HCT116 (cell line): ENCODE data around the gene TOP1. TPM values are rescaled to one million over a fixed set of nuclear protein-coding genes. Genes with fewer than 3 reads are reported as not detected.

ENCODE experiments used
- ATAC-seq: fragments of 200-7000 bp; cut with Tn5 transposase; 2 replicates; pipeline ENCODE4 v1.9.1; 2020; ENCODE audit warnings: mild to moderate bottlenecking, moderate library complexity
- BruUV-seq: library from RNA; stranded (reverse); fragments of 400-500 nt; replicated peaks from 2 replicates; lab custom pipeline; 2021; lab: Mats Ljungman, UMichigan
- CTCF ChIA-PET: fragments of 300-600 bp; sonication (Branson Sonifier 250); formaldehyde crosslinking; loops from one replicate; lab custom pipeline; 2021; ENCODE audit warnings: antibody characterized with exemption; lab: Charles Lee
- POLR2A ChIA-PET: fragments of 300-600, 350-600 bp; sonication (Branson Sonifier 250); formaldehyde crosslinking; loops from one replicate; lab custom pipeline; 2021; ENCODE audit warnings: antibody characterized with exemption; lab: Charles Lee
- RAD21 ChIA-PET, 2 experiments: fragments of 300-600 bp; sonication (Branson Sonifier 250); formaldehyde crosslinking; loops; one replicate each; lab custom pipeline; 2023; ENCODE audit warnings: low total read pairs in 2 of 2; ENCODE audit not compliant: uncharacterized antibody in 2 of 2, unreplicated experiment in 2 of 2, low non-redundant PET in 1 of 2; lab: Charles Lee
- DNase-seq: peaks from one replicate; pipeline ENCODE4 v3.0.0-alpha.2; 2010; ENCODE audit warnings: low read depth, low spot score
- H2AFZ ChIP-seq: fragments of 200-600 bp; shearing (Covaris generic), sonication (generic); 2 replicates; pipeline ENCODE4 v1.6.1; 2017; ENCODE audit warnings: low read depth, mixed run types, mixed read lengths, antibody characterized with exemption, low read length; ENCODE audit not compliant: poor library complexity, severe bottlenecking
- H3K27ac ChIP-seq: 2 replicates; pipeline ENCODE4 v1.5.1; 2012; ENCODE audit warnings: low read depth, low read length
- H3K27me3 ChIP-seq: fragments of 200-600 bp; sonication (generic); 2 replicates; pipeline ENCODE4 v1.6.1; 2016; ENCODE audit warnings: mixed run types, low read length, mixed read lengths; ENCODE audit not compliant: insufficient read depth
- H3K36me3 ChIP-seq, 2 experiments: fragments of 200-500 bp in 1 of 2; fragments of 200-600 bp in 1 of 2; sonication (Bioruptor generic) in 1 of 2; sonication (generic) in 1 of 2; 2 replicates each; pipeline versions ENCODE4 v1.5.1 to v1.6.1; 2014 to 2016; ENCODE audit warnings: low read length in 2 of 2, inconsistent platforms in 1 of 2, mixed read lengths in 1 of 2, mixed run types in 1 of 2; ENCODE audit not compliant: insufficient read depth in 2 of 2, control insufficient read depth in 1 of 2
- H3K4me1 ChIP-seq, 2 experiments: fragments of 200-600 bp in 1 of 2; sonication (generic) in 1 of 2; 2 replicates each; pipeline versions ENCODE4 v1.5.1 to v1.6.1; 2012 to 2017; ENCODE audit warnings: low read length in 2 of 2, inconsistent platforms in 1 of 2, mild to moderate bottlenecking in 1 of 2, mixed read lengths in 1 of 2, mixed run types in 1 of 2, moderate library complexity in 1 of 2; ENCODE audit not compliant: insufficient read depth in 2 of 2, control insufficient read depth in 1 of 2
- H3K4me2 ChIP-seq: fragments of 200-600 bp; sonication (generic); 2 replicates; pipeline ENCODE4 v1.6.1; 2017; ENCODE audit warnings: mixed run types, low read length, mixed read lengths
- H3K4me3 ChIP-seq, 2 experiments: fragments of 200-600 bp in 1 of 2; sonication (generic) in 1 of 2; replicated peaks in 1 of 2; 2 replicates each; pipeline ENCODE4 v1.5.1; 2011 to 2016; ENCODE audit warnings: low read length in 2 of 2, control low read depth in 1 of 2, low read depth in 1 of 2, mild to moderate bottlenecking in 1 of 2, mixed read lengths in 1 of 2, mixed run types in 1 of 2
- H3K79me2 ChIP-seq: fragments of 200-600 bp; sonication (generic); 2 replicates; pipeline ENCODE4 v1.6.1; 2017; ENCODE audit warnings: mild to moderate bottlenecking, mixed run types, low read length, moderate library complexity, mixed read lengths; ENCODE audit not compliant: insufficient read depth
- H3K9ac ChIP-seq: fragments of 200-600 bp; sonication (generic); 2 replicates; pipeline ENCODE4 v1.6.1; 2016; ENCODE audit warnings: low read length, mixed read lengths
- H3K9me2 ChIP-seq: fragments of 200-600 bp; sonication (generic), shearing (Covaris generic); 2 replicates; pipeline ENCODE4 v1.6.1; 2017; ENCODE audit warnings: mixed run types, mild to moderate bottlenecking, moderate library complexity; ENCODE audit not compliant: insufficient read depth
- H3K9me3 ChIP-seq, 2 experiments: fragments of 200-500 bp in 1 of 2; fragments of 200-600 bp in 1 of 2; sonication (Bioruptor generic) in 1 of 2; sonication (generic) in 1 of 2; 2 replicates each; pipeline ENCODE4 v1.6.1; 2014 to 2017; ENCODE audit warnings: low read length in 2 of 2, mixed read lengths in 2 of 2, inconsistent platforms in 1 of 2, low read depth in 1 of 2, mild to moderate bottlenecking in 1 of 2, mixed run types in 1 of 2, moderate library complexity in 1 of 2; ENCODE audit not compliant: control insufficient read depth in 1 of 2, insufficient read depth in 1 of 2
- H4K20me1 ChIP-seq: fragments of 200-600 bp; sonication (generic), shearing (Covaris generic); 2 replicates; pipeline ENCODE4 v1.6.1; 2017; ENCODE audit warnings: mixed run types, mild to moderate bottlenecking, moderate library complexity; ENCODE audit not compliant: insufficient read depth
- CTCF ChIP-seq, 3 experiments: fragments of 200-600 bp in 1 of 3; sonication (generic) in 1 of 3; IDR thresholded peaks in 2 of 3; conservative IDR thresholded peaks in 1 of 3; 2 replicates each; pipeline ENCODE4 v1.5.1; 2012 to 2017; ENCODE audit warnings: low read depth in 2 of 3, low read length in 2 of 3, antibody characterized with exemption in 1 of 3, borderline replicate concordance in 1 of 3, control low read depth in 1 of 3, mild to moderate bottlenecking in 1 of 3, mixed read lengths in 1 of 3, mixed run types in 1 of 3, moderate library complexity in 1 of 3; ENCODE audit not compliant: insufficient read depth in 1 of 3
- EGR1 ChIP-seq: IDR thresholded peaks from 2 replicates; pipeline ENCODE4 v1.6.1; 2012; ENCODE audit warnings: low read depth
- ELF1 ChIP-seq: IDR thresholded peaks from 2 replicates; pipeline ENCODE4 v1.6.1; 2012; ENCODE audit warnings: low read depth, borderline replicate concordance
- MAX ChIP-seq: IDR thresholded peaks from 2 replicates; pipeline ENCODE4 v1.6.1; 2012
- RAD21 ChIP-seq: IDR thresholded peaks from 2 replicates; pipeline ENCODE4 v1.6.1; 2012; ENCODE audit warnings: low read depth, mild to moderate bottlenecking
- SRF ChIP-seq: IDR thresholded peaks from 2 replicates; pipeline ENCODE4 v1.6.1; 2012; ENCODE audit warnings: low read depth
- ZFX ChIP-seq: fragments of 450-650 bp; IDR thresholded peaks from 2 replicates; pipeline ENCODE4 v1.6.1; 2017
- ZNF274 ChIP-seq: fragments of 200-500 bp; sonication (Bioruptor generic); IDR thresholded peaks from 2 replicates; pipeline ENCODE4 v1.6.1; 2014; ENCODE audit warnings: mild to moderate bottlenecking, low read depth, low read length, inconsistent platforms
- intact Hi-C: fragments of 100-400 bp; cut with micrococcal nuclease; formaldehyde crosslinking; loops from 2 replicates; pipeline ENCODE4 v1.10.0; 2022
- total RNA-seq: library from RNA; stranded (reverse); gene quantifications from one replicate; pipeline ENCODE4 v1.2.1, GENCODE V29; 2021; ENCODE audit not compliant: unreplicated experiment

The TOP1 gene
- total RNA-seq, 1 experiment from 2014 or later: 190 TPM

GRCh38 chr20:41134362-41135186, 106.0 kb downstream of the TOP1 start:
- no peaks in the 10 kb centered on the region for H3K9me3 ChIP-seq
- ATAC-seq: no peak
- ChIA-PET RAD21 (interaction anchor here (0.6 to 1.7 kb wide), 7 partner anchors 97 to 567 kb away, joined by 3 to 9 read pairs (median 4); partner anchors contain the start of gene LPIN3 (in 2 of the 2)), CTCF (interaction anchor here (0.5 to 2.5 kb wide), 25 partner anchors 9 to 273 kb away, joined by 3 to 53 read pairs (median 3); partner anchors contain the start of gene LPIN3), POLR2A (interaction anchor here (1.2 to 1.6 kb wide), 2 partner anchors 136 to 206 kb away, joined by 3 read pairs; partner anchors contain the start of gene LPIN3)
- H3K9ac ChIP-seq: no peak overlapping the region
- H3K4me3 ChIP-seq: no peak overlapping the region
- no peak overlapping the region for H3K4me2 ChIP-seq
- no peaks in the 10 kb centered on the region for H4K20me1 ChIP-seq
- peaks cover 0 to 3% of the 10 kb centered on the region in 2 experiments; a peak in 1 of 4 replicates for H3K36me3 ChIP-seq
- no TSS peak for BruUV-seq
- no peak overlapping the region for H2AFZ ChIP-seq
- peaks cover 14% of the 10 kb centered on the region; the same call in 1 of the 2 replicates for H3K79me2 ChIP-seq
- intact Hi-C loops: loop anchor here (1.0 kb wide), 1 partner anchor 206 kb away; the partner anchor contains the start of gene LPIN3
- no peak for DNase-seq
- H3K9me2 ChIP-seq: no peaks in the 10 kb centered on the region
- H3K4me1 ChIP-seq: peaks cover 9 to 20% of the 10 kb centered on the region in 2 experiments; a peak in 3 of 4 replicates
- TF ChIP-seq ZFX (no peak), SRF (no peak), ELF1 (no peak)
- H3K27me3 ChIP-seq: no peaks in the 10 kb centered on the region
- no peak overlapping the region for H3K27ac ChIP-seq

- intact Hi-C loops: loop anchor here (1.0 kb wide), 1 partner anchor 205 kb away; the partner anchor contains the start of gene LPIN3
- no peaks in the 10 kb centered on the region for H4K20me1 ChIP-seq
- H3K36me3 ChIP-seq: peaks cover 0 to 5% of the 10 kb centered on the region in 2 experiments; a peak in 1 of 4 replicates
- CTCF ChIA-PET: interaction anchor here (0.5 to 2.5 kb wide), 25 partner anchors 8 to 284 kb away, joined by 3 to 53 read pairs (median 3); partner anchors contain the start of gene LPIN3
- H3K4me1 ChIP-seq: peaks cover 9 to 20% of the 10 kb centered on the region in 2 experiments; a peak in 3 of 4 replicates
- no peaks in the 10 kb centered on the region for H3K9me3 ChIP-seq
- H3K27me3 ChIP-seq: no peaks in the 10 kb centered on the region
- POLR2A ChIA-PET: interaction anchor here (1.2 to 1.6 kb wide), 2 partner anchors 136 to 205 kb away, joined by 3 read pairs; partner anchors contain the start of gene LPIN3
- DNase-seq: peak; percentile 32
- no peak overlapping the region for H3K4me2 ChIP-seq
- H3K9me2 ChIP-seq: no peaks in the 10 kb centered on the region
- H3K4me3 ChIP-seq: no peak overlapping the region
- TF ChIP-seq CTCF (IDR thresholded peaks at IDR 0.05 in 2 of 3, conservative IDR thresholded peaks at IDR 0.05 in 1 of 3; ENCODE audit: borderline replicate concordance in 1 of 3, insufficient read depth in 1 of 3, low read depth in 2 of 3, low read length in 2 of 3) (peak; percentile 59 to 93 (median 89); a peak in 5 of 6 replicates), MAX (no peak), EGR1 (peak; percentile 82), ZNF274 (no peak), RAD21 (peak; percentile 69), ZFX (no peak)
- H3K79me2 ChIP-seq: peaks cover 21% of the 10 kb centered on the region; the same call in 1 of the 2 replicates
- ATAC-seq: peak; percentile 55
- RAD21 ChIA-PET: interaction anchor here (0.6 to 1.7 kb wide), 7 partner anchors 97 to 566 kb away, joined by 3 to 9 read pairs (median 4); partner anchors contain the start of gene LPIN3 (in 2 of the 2)
- no peak overlapping the region for H3K9ac ChIP-seq
- no peak overlapping the region for H2AFZ ChIP-seq
- no TSS peak for BruUV-seq
- no peak overlapping the region for H3K27ac ChIP-seq
Measured at GRCh38 chr20:41135187-41135887, 106.7 kb downstream of the TOP1 start.
